ENCODE measurements around the gene SSBP4. TPM values are rescaled to one million over a fixed set of nuclear protein-coding genes. Genes with fewer than 3 reads are reported as not detected.

Gene SSBP4
- total and polyA plus RNA-seq, 9 of the 15 experiments (the other 6 are each of a cell fraction or from before 2014, with no cell fraction given): 1.1 to 189 (median 39.0) TPM

GRCh38 chr19:18437491-18438330 lies 18.5 kb downstream of the SSBP4 start, which contains the start of gene ISYNA1 (continued):
- TF ChIP-seq DMBX1 (CRISPR knock-in tag; IDR thresholded peaks at IDR 0.05; ENCODE audit: borderline replicate concordance) (no peak), PHB (CRISPR knock-in tag; IDR thresholded peaks at IDR 0.05) (0 out of 2 replicates have a peak, but pooled peaks have one; percentile 42), HMGN3 (IDR thresholded peaks at IDR 0.05; ENCODE audit: borderline replicate concordance, extremely low read depth, insufficient read length, low read depth, low read length) (peak; percentile 57), ELF4 (CRISPR knock-in tag; IDR thresholded peaks at IDR 0.05) (no peak), SMARCA4 (IDR thresholded peaks at IDR 0.05) (no peak), MBD2 (IDR thresholded peaks at IDR 0.05; ENCODE audit: borderline replicate concordance, low read depth) (0 out of 2 replicates have a peak, but pooled peaks have one; percentile 9), SRSF1 (IDR thresholded peaks at IDR 0.05; ENCODE audit: low read depth, low read length) (no peak), ZNF57 (CRISPR knock-in tag; IDR thresholded peaks at IDR 0.05) (no peak), ZNF583 (CRISPR knock-in tag; IDR thresholded peaks at IDR 0.05) (0 out of 2 replicates have a peak, but pooled peaks have one; percentile 33), SAP30 (IDR thresholded peaks at IDR 0.05; ENCODE audit: borderline replicate concordance, insufficient read depth, low read depth, low read length, poor library complexity, severe bottlenecking) (peak; percentile 83), RBM17 (IDR thresholded peaks at IDR 0.05; ENCODE audit: borderline replicate concordance, low read depth, low read length) (no peak), BMI1 (IDR thresholded peaks at IDR 0.05; ENCODE audit: low read length) (no peak), CBX1 (IDR thresholded peaks at IDR 0.05; ENCODE audit: low read depth) (peak; percentile 51; the same call in 1 of the 2 replicates)
- TF ChIP-seq, protein P1, sequence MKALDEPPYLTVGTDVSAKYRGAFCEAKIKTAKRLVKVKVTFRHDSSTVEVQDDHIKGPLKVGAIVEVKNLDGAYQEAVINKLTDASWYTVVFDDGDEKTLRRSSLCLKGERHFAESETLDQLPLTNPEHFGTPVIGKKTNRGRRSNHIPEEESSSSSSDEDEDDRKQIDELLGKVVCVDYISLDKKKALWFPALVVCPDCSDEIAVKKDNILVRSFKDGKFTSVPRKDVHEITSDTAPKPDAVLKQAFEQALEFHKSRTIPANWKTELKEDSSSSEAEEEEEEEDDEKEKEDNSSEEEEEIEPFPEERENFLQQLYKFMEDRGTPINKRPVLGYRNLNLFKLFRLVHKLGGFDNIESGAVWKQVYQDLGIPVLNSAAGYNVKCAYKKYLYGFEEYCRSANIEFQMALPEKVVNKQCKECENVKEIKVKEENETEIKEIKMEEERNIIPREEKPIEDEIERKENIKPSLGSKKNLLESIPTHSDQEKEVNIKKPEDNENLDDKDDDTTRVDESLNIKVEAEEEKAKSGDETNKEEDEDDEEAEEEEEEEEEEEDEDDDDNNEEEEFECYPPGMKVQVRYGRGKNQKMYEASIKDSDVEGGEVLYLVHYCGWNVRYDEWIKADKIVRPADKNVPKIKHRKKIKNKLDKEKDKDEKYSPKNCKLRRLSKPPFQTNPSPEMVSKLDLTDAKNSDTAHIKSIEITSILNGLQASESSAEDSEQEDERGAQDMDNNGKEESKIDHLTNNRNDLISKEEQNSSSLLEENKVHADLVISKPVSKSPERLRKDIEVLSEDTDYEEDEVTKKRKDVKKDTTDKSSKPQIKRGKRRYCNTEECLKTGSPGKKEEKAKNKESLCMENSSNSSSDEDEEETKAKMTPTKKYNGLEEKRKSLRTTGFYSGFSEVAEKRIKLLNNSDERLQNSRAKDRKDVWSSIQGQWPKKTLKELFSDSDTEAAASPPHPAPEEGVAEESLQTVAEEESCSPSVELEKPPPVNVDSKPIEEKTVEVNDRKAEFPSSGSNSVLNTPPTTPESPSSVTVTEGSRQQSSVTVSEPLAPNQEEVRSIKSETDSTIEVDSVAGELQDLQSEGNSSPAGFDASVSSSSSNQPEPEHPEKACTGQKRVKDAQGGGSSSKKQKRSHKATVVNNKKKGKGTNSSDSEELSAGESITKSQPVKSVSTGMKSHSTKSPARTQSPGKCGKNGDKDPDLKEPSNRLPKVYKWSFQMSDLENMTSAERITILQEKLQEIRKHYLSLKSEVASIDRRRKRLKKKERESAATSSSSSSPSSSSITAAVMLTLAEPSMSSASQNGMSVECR (CRISPR knock-in tag; IDR thresholded peaks at IDR 0.05): peak; percentile 67
- TF ChIP-seq, protein P2, sequence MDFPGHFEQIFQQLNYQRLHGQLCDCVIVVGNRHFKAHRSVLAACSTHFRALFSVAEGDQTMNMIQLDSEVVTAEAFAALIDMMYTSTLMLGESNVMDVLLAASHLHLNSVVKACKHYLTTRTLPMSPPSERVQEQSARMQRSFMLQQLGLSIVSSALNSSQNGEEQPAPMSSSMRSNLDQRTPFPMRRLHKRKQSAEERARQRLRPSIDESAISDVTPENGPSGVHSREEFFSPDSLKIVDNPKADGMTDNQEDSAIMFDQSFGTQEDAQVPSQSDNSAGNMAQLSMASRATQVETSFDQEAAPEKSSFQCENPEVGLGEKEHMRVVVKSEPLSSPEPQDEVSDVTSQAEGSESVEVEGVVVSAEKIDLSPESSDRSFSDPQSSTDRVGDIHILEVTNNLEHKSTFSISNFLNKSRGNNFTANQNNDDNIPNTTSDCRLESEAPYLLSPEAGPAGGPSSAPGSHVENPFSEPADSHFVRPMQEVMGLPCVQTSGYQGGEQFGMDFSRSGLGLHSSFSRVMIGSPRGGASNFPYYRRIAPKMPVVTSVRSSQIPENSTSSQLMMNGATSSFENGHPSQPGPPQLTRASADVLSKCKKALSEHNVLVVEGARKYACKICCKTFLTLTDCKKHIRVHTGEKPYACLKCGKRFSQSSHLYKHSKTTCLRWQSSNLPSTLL (IDR thresholded peaks at IDR 0.05): no peak
- TF ChIP-seq, protein P3, sequence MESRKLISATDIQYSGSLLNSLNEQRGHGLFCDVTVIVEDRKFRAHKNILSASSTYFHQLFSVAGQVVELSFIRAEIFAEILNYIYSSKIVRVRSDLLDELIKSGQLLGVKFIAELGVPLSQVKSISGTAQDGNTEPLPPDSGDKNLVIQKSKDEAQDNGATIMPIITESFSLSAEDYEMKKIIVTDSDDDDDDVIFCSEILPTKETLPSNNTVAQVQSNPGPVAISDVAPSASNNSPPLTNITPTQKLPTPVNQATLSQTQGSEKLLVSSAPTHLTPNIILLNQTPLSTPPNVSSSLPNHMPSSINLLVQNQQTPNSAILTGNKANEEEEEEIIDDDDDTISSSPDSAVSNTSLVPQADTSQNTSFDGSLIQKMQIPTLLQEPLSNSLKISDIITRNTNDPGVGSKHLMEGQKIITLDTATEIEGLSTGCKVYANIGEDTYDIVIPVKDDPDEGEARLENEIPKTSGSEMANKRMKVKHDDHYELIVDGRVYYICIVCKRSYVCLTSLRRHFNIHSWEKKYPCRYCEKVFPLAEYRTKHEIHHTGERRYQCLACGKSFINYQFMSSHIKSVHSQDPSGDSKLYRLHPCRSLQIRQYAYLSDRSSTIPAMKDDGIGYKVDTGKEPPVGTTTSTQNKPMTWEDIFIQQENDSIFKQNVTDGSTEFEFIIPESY (CRISPR knock-in tag; IDR thresholded peaks at IDR 0.05): peak; percentile 19; the same call in 1 of the 2 replicates
- TF ChIP-seq, protein P4, sequence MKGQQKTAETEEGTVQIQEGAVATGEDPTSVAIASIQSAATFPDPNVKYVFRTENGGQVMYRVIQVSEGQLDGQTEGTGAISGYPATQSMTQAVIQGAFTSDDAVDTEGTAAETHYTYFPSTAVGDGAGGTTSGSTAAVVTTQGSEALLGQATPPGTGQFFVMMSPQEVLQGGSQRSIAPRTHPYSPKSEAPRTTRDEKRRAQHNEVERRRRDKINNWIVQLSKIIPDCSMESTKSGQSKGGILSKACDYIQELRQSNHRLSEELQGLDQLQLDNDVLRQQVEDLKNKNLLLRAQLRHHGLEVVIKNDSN (CRISPR knock-in tag; IDR thresholded peaks at IDR 0.05): no peak; the same call in 1 of the 2 replicates

Measured in K562 (cell line).